DMS53 treated with DMSO at 0.1 percent for 48 hours (cell line): ENCODE data around the gene EPS15.
A peak's percentile ranks its signal among the peaks of the same experiment; 100 is the strongest.
"Not testable (repeated sequence)": the region's sequence is repeated elsewhere in the genome, so short reads cannot be mapped to it uniquely, and the experiment has no call there.

Source experiments
- DNase-seq: peaks from one replicate; lab custom pipeline; 2025; ENCODE audit not compliant: unreplicated experiment; lab: John Stamatoyannopoulos, UW

The EPS15 gene

DNA sequence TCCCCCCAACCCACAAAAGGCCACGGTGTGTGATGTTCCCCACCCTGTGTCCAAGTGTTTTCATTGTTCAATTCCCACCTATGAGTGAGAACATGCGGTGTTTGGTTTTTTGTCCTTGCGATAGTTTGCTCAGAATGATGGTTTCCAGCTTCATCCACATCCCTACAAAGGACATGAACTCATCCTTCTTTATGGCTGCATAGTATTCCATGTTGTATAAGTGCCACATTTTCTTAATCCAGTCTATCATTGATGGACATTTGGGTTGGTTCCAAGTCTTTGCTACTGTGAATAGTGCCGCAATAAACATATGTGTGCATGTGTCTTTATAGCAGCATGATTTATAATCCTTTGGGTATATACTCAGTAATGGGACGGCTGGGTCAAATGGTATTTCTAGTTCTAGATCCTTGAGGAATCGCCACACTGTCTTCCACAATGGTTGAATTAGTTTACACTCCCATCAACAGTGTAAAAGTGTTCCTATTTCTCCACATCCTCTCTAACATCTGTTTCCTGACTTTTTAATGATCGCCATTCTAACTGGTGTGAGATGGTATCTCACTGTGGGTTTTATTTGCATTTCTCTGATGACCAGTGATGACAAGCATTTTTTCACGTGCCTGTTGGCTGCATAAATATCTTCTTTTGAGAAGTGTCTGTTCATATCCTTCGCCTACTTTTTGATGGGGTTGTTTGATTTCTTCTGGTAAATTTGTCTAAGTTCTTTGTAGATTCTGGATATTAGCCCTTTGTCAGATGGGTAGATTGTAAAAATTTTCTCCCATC lies 44.0 kb downstream of the EPS15 start:
- not testable (repeated sequence) for DNase-seq

DNA sequence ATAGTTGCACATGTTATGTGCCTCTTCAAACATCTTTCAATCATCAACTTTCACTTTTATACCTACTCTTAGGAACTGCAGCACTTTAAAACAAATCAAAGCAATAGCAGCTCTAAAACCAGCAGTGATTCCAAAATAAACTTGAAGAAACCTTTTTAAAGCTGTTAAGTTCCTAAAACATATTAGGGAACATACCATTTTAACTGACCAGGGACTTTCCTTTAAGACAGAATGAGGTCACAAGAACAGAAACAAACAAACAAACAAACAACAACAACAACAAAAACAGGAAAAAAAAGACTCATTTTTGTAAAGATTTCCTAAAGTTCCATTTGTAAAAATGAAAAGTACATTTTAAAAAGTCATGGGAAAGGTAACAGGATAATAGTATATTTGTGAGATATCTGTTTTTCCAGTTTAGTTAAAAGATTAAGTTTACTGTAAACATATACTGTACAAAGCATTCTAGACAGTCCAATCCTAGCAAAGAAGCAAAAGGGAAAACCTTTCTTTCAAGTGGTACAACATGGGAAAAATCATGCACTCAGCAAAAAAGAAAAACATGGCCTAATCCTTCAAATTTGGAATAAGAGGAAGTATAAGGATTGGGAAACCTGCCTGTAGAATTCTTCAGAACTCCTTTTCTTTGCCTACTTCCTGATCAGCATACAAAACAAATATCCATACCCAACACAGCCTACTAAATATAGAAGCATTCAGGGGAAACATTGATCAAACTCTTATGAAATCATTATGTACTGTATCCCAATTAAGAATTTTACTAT lies 45.5 kb downstream of the EPS15 start:
- DNase-seq: no peak

DNA sequence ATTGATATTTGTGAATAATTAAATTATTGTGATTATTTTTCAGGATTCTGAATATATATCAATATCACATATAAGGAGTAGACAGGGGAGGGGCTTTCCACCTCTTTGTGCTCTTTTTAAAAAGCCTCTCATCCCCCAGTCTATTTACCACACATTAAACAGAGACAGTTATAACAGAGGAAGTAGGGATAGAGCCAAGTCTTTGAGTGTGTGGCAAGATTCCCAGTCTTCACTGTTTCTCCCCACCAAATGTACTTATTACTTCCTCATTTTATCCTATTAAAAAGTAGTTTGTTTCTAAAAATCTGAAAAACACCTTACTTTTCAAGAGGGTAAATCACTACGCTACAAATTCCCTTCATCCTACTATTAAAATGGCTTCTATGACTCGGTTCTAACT lies 46.7 kb downstream of the EPS15 start:
- DNase-seq: no peak

DNA sequence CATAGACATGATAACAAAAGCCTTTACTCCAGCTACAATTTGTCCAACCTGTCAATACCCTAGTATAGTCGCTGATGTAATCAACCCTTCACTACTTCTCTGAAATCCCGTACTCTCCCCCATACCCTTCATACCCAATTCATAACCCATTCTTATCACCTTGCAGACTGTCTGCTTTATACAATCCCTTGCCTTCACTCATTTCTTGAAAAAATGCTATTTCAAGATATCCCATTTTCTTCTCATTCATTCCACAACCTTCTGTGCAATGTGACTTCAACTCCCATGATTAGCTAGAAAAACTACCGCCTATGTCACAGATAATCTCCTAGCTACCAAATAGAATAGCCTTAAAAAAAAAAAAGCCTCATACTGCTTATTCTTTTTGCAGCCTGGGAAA lies 49.5 kb downstream of the EPS15 start:
- DNase-seq: no peak

DNA sequence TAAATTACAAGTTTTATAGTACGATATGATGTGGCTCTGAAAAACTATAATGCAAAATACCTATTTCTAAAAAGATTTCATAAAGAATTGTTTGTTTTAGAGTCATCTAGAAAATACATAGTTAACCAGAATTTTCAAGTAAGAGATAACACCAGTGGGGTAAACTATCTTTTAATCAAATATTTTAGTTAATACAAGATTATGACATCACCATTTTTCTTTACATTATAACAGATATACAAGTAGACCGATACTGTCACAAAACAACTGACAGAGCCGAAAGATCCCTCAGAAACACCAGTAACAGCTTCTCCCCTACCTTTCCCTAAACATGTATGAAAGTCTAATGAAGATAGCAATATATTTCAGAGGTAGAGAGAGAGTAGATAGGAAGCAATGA lies 54.2 kb downstream of the EPS15 start:
- DNase-seq: no peak

DNA sequence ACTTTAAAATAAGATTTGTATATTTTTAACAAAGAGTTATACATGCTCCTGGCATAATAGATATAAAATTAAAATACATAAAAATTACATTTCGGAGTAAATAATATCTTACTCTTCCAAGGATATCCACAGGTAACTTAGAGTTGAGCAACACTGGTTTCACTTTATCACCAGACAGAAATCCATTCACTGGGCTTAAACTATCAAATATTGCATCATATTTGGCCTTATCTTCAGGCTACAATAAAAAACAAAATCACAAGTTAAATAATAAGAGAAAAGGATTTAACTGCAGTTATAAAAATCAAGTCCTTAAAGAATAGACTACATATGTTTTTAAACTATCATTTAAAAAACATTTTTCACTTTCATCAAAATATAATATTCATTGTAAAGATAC lies 55.5 kb downstream of the EPS15 start:
- DNase-seq: no peak

DNA sequence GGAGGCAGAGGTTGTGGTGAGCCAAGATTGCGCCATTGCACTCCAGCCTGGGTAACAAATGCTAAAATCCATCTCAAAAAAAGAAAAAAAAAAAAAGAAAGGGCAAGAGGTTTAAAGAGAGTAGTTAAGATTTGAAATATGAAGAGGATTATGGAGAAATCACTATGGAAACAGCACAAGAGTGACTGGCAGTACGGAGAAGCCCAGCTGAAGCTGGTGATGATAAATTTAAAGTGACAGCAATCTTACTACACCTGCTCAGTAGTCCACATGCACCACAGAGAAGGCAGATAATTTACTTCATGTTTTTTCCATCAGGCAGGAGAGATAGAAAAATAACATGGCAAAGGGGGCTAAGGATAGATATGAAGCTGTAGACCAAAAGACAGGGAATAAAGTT lies 56.8 kb downstream of the EPS15 start:
- DNase-seq: not testable (repeated sequence)

DNA sequence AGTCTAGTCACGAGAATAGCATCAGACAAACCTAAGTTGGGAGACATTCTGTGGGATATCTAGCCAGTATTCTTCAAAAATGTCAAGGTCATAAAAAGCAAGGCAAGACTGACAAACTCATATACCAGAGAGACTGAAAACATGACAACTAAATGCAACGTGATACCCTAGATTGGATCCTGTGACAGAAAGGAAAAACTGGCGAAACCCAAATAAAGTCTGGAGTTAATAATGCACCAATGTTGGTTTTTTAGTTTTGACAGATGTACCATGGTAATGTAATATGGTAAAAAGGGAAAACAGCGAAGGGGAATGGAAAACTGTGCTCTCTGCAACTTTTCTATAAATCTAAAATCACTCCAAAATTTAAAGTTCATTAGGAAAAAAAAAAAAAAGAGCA lies 64.5 kb downstream of the EPS15 start:
- DNase-seq: no peak

DNA sequence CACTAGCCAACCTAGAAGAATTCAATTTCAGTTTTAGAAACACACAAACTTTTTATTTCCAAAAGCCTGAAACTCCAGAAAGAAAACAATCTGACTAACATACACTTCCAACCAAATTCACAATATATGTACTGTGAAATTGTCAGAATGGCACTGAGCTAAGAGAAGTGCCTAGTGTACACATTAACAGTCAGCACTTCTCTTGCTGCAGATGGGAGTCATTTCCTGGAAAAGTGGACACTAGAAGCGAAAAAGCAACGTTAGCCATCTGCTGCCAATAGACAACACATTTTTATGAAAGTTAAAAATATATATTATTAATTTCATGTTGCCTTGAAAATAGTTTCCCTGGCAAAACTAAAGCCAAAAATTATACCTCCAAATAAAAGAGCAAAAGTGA lies 66.1 kb downstream of the EPS15 start:
- peak; percentile 47 for DNase-seq

DNA sequence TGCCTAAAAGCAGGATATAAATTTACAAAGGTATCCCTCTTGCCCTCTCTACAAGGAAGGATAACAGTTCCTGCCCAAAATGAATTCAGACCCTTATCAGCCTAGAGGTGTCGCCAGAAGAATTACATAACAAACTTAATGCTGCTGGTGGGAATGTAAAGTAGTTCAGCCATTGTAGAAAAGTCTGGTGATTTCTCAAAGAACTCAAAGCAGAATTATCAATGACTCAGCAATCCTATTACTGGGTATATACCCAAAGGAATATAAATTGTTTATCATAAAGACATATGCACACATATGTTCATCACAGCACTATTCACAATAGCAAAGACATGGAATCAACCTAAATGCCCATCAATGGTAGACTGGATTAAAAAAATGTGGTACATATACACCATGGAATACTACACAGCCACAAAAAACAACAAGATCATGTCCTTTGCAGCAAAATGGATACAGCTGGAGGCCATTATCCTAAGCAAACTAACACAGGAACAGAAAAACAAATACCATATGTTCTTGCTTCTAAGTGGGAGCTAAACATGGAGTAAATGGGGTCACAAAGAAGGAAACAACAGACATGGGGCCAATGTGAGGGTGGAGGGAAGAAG lies 70.1 kb downstream of the EPS15 start:
- DNase-seq: not testable (repeated sequence)

DNA sequence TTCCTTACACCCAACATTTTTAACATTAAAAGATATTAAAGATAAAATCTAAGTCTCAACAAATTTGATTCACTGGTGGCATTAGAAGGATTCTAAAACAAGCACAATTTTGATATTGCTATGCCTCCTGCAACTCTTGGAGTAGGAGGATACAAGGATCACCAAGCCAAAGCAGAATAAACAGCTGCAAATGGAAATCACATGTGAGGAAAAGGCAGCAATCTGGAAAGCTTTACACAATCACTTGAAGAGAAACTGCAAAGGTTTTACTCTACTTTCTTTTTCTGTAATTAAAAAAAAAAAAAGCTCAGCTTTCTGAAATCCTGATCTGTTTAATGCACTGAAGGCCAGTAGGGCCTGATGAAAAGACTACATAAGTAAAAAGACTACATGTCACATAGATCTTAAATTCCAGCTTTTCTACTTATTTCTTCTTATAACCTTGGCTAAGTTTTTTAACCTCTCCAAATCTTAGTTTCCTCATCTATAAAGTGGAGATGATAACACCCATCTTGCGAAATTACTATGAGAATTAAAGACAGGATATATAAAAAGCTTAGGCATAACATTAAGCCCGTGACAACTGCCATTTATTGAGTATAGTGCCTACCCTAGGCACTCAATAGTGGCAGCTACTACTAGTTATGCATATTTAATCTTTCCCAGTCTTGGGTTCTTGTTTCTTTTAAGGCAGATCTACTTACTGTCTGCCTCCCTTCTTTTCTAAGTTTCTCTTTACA lies 73.5 kb downstream of the EPS15 start:
- no peak for DNase-seq

DNA sequence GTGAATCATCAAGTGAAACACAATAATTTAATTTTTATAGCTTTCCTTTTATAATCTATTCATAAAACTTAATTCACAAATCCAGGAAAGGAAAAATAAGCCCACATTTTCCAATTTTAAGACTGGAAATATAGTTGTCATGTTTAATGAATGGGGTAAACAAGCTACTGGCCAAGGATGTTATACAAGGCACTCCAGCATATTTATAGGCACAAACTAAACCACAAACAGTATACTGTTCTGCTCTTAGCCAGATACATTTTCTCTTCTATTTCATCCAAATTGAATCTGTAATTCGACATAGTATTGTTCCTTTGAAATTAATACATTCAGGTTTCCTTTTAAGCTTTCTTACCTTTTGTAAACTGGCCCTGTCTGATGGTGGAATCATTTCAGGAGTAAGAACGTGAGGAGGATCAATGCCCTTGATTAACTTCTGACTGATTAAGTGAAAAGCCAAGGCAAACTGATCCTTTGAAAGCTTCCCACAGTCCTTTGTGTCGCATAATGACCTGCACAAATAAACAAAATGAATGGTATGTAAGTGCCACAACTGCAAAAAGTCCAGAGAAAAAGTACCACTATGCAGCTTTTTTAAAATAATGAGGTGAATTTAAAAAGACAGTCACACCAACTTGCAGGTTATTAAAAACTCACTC lies 74.4 kb downstream of the EPS15 start:
- no peak for DNase-seq

DNA sequence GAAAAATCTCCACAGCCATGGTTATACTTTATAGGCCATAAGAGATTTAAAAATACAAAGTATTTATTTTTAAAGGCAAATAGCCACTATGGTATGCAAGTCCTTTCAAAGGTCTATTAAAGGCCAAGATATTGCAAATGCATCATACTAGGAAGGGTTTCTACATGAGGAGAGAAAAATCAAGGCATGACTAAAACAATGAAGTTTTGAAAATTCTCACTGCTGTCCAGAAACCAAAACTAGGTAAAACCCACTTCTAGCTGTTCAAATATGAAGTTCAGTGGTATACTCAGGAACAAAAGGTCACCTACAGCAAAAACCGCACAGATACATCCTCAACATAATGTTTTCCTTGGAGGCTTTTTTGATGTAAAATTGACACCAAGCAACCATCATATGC lies 75.0 kb downstream of the EPS15 start:
- no peak for DNase-seq

DNA sequence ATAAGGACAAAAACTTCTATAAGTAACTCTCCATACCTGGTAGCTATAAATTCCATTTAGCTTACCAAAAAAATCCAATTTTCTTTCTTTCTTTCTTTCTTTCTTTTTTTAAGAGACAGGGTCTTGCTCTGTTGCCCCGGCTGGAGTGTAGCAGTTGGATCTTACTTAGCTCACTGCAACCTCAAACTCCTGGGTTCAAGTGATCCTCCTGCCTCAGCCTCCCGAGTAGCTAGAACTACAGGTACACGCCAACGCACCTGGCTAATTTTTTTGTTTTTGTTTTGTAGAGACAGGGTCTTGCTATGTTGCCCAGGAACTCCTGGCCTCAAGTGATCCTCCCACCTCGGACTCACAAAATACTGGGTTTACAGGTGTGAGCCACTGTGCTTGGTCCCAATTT lies 75.5 kb downstream of the EPS15 start:
- DNase-seq: no peak

DNA sequence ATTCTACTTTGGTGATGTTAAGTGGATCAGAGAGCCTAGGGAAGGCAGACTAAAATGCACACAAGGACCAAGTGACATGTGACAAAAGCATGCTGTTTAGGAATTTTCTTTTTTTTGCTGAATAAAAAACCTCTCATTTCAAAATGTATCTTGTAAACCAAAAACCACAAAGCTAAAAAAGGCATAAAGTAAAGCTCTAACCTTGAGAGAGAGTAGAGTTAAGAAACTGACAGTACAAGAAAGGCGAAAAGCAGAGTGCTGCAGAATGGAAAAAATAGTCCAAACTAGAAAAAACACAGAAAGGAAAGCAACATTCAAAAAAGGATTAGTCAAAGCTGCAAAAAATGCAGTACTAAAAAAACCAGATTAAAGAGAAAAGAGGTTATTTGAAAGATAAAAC lies 76.5 kb downstream of the EPS15 start:
- no peak for DNase-seq

DNA sequence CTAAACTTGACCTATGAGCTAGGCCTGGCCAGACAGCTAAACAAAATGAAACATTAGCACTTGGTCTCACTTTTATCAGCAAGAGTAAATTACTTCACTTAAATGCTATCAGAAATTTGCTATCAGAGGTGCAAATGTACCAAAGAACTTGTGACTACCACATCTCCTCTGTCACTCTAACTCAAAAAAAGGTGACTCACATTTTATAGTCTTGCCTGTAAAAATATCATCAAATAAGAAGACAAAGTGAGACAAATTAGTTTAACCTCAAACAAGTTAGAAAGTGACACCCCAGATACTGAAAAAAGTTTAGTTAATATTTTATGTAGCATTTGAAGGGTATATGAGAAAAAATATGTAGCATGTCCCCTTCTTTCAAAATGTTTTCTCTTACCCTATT lies 76.9 kb downstream of the EPS15 start:
- DNase-seq: no peak

DNA sequence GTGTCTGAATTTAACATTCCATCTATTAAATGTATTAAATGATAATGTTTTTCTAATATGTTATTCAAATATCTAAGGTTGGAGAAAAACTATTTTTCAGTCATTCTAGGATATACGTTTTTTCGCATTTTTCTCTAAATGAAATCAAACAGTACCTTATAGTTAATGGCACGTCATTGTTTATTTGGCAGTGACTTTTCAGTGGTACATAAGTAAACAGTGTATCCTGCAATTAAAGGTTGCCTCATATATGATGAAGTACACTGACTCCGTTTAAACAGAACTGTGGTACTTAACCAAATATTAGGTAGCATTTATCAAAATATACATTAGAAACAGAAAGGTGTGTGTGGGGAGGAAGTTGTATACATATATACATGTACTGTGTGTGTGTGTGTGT lies 79.2 kb downstream of the EPS15 start:
- no peak for DNase-seq

DNA sequence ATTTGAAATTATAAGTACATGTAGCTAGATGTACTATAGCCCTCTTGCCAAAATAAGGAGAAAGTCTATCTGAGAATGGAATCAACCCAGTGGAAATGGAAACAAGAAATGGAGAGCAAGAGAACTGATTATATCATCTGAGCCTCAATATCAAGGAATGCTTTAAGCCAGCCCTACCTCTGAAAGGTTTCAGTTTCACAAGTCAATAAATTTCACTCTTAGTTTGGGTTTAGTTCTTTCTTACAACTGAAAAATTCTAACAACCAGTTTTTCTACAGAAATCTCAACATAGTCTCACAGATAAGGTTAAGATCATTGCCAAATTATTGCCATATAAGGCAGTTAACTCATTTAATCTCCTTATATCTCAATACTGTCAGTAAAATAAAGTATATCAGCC lies 80.0 kb downstream of the EPS15 start:
- no peak for DNase-seq

DNA sequence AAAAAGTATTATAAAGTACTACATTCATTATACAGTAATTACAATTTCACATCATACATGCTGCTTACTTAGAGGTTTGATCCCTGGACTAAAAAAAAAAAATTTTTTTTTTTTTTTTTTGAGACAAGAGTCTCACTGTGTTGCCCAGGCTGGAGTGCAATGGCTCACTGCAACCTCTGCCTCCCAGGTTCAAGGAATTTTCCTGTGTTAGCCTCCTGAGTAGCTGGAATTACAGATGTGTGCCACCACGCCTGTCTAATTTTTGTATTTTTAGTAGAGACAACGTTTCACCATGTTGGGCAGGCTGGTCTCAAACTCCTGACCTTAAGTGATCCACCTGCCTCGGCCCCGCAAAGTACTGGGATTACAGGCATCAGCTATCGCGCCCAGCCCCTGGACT lies 81.7 kb downstream of the EPS15 start:
- not testable (repeated sequence) for DNase-seq

DNA sequence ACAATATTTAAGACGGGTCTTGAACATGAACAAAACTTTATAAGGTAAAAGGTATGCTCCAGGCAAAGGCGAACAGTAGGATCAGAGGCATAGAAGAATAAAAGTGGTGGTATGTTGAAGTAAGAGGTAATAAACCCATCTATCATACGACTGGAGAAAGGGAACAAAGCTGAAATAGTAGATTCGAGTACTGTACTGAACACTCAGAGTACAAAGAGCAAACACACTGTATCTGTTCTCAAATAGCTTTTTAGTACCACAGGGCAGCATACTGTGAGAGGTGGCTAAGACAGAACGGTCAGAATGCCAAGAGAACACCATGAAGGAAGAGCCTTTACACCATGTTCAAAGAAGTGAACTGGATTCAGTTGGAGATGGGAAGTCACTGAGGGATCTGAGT lies 83.2 kb downstream of the EPS15 start:
- DNase-seq: no peak

DNA sequence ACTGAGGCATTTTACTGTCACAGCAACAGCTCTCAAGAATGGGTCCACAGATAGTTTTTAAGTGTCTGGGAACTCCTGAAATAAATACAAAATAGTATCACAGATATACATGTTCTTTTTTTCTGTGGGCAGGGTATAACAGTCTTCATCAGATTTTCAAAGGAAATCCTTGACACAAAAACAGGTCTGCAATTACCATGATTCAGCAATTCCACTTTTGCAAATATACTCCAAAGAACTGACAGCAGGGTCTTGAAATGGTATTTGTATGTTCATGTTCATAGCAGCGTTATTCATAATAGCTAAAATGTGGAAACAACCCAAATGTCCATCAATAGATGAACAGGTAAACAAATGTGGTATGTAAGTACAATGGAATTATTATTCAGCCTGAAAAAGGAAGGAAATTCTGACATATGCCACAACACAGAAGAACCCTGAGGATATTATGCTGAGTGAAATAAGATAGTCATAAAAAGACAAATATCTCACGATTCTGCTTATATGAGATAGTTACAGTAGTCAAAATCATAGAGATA lies 85.0 kb downstream of the EPS15 start:
- no peak for DNase-seq
